Measurements from ENCODE around the gene SYNGR3.

SYNGR3 gene

DNA sequence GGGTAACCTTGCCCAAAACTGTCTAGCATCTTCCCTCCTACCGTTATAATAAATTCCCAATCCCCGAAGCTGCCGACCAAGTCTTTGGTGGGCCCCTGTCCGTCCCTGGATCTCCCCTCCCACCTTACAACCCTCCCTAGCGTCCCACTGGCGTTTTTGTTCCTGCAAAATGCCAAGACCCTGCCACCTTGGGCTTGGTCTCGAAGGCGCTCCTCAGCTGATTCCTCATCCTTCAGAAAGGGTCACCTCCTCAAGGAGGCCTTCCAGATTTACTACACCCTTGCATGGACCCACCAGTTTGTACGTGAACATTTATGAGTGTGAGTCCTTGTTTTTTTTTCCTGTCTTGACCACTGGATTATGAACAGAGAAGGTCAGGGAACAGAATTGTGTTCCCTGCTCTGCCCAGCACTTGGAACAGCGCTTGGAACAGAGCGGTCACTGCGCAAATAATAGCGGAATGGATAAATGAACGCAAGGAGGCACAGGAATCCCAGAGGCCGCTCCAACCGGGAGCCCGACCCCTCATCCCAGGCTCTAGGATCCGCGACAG lies 6.7 kb upstream of the SYNGR3 start:
- Histone ChIP-seq H3K79me2 (ENCODE audit: insufficient read depth, low read length) (no peaks in the 10 kb centered on the region), H3K4me1 (ENCODE audit: insufficient read depth, low read length, severe bottlenecking) (peaks cover 22% of the 10 kb centered on the region), H3K4me3 (ENCODE audit: low read depth, low read length, poor library complexity, severe bottlenecking) (peak overlapping the region; percentile 66), H3K27me3 (ENCODE audit: insufficient read depth, low read length) (no peaks in the 10 kb centered on the region; the same call in 1 of the 2 replicates), H3K9ac (ENCODE audit: low read length) (no peak overlapping the region), H4K20me1 (ENCODE audit: insufficient read depth, low read length) (no peaks in the 10 kb centered on the region), H3K27ac (ENCODE audit: low read depth, low read length, poor library complexity, severe bottlenecking) (no peak overlapping the region), H3F3A (ENCODE audit: insufficient read depth, low read length) (no peaks in the 10 kb centered on the region), H3K36me3 (ENCODE audit: insufficient read depth, low read length) (peaks cover 22% of the 10 kb centered on the region), H3K9me2 (ENCODE audit: low read depth, low read length) (no peaks in the 10 kb centered on the region), H3K4me2 (ENCODE audit: low read length) (peak overlapping the region; percentile 87), H2AFZ (ENCODE audit: low read length) (no peak overlapping the region), H3K9me3 (ENCODE audit: low read length) (no peaks in the 10 kb centered on the region)
- no peak for TF ChIP-seq EZH2 (IDR thresholded peaks at IDR 0.05; ENCODE audit: borderline replicate concordance, low read length)
- TF ChIP-seq, protein P1, sequence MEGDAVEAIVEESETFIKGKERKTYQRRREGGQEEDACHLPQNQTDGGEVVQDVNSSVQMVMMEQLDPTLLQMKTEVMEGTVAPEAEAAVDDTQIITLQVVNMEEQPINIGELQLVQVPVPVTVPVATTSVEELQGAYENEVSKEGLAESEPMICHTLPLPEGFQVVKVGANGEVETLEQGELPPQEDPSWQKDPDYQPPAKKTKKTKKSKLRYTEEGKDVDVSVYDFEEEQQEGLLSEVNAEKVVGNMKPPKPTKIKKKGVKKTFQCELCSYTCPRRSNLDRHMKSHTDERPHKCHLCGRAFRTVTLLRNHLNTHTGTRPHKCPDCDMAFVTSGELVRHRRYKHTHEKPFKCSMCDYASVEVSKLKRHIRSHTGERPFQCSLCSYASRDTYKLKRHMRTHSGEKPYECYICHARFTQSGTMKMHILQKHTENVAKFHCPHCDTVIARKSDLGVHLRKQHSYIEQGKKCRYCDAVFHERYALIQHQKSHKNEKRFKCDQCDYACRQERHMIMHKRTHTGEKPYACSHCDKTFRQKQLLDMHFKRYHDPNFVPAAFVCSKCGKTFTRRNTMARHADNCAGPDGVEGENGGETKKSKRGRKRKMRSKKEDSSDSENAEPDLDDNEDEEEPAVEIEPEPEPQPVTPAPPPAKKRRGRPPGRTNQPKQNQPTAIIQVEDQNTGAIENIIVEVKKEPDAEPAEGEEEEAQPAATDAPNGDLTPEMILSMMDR (IDR thresholded peaks at IDR 0.05; ENCODE audit: low read length), result no peak

DNA sequence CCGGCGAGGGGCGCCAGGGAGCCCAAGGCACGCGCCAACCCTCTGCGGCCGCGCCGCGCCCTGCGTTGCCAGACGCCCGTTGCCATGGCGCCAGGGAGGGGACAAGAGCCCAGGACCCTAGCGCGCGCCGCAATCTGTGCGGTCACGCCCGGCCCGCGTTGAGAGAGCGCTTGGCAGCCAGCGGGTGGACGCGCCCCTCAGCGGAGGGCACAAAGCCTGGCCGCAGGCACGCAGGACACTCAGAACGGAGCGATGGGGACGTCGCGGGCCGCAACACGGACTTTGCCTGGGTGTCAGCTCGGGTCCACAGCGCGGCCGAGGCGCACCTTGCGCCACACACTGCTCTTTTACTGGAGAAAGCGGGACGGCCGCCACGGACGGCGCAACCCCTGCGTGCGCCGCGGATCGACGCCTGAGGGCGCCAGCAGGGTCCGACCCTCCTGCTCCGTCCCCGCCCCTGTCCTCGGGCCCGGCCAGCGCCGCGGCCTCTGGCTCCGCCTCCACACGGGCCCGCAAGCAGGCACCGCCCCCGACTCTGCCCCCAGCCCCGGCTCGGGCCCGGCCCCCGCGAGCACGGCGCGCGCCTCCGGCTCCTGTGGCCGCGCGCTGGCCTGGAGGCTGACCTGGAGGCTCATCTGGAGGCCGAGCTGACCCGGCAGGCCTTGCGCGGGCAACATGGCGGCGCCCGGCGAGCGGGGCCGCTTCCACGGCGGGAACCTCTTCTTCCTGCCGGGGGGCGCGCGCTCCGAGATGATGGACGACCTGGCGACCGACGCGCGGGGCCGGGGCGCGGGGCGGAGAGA lies 6.0 kb upstream of the SYNGR3 start, which contains the start of gene GFER:
Gene GFER, plus strand, starts transcription at position 650 of the 803 bp plus-strand sequence. Its CDS starts 26 bp downstream, at position 676.
- no peaks in the 10 kb centered on the region for H3K9me3 ChIP-seq (ENCODE audit: low read length)
- no peaks in the 10 kb centered on the region; the same call in 1 of the 2 replicates for H3K27me3 ChIP-seq (ENCODE audit: insufficient read depth, low read length)
- H3K79me2 ChIP-seq (ENCODE audit: insufficient read depth, low read length), result no peaks in the 10 kb centered on the region
- peak within 1 kb of the TSS; percentile 66 for H3K4me3 ChIP-seq (ENCODE audit: low read depth, low read length, poor library complexity, severe bottlenecking)
- no peak within 1 kb of the TSS for H2AFZ ChIP-seq (ENCODE audit: low read length)
- peaks cover 22% of the 10 kb centered on the region for H3K4me1 ChIP-seq (ENCODE audit: insufficient read depth, low read length, severe bottlenecking)
- no peak within 1 kb of the TSS for H3K27ac ChIP-seq (ENCODE audit: low read depth, low read length, poor library complexity, severe bottlenecking)
- no peaks in the 10 kb centered on the region for H3F3A ChIP-seq (ENCODE audit: insufficient read depth, low read length)
- peak within 1 kb of the TSS; percentile 87 for H3K4me2 ChIP-seq (ENCODE audit: low read length)
- no peaks in the 10 kb centered on the region for H4K20me1 ChIP-seq (ENCODE audit: insufficient read depth, low read length)
- peaks cover 15% of the 10 kb centered on the region for H3K36me3 ChIP-seq (ENCODE audit: insufficient read depth, low read length)
- TF ChIP-seq EZH2 (IDR thresholded peaks at IDR 0.05; ENCODE audit: borderline replicate concordance, low read length), result no peak
- TF ChIP-seq, protein P1 (IDR thresholded peaks at IDR 0.05; ENCODE audit: low read length), result peak; percentile 33; the same call in 1 of the 2 replicates
- H3K9ac ChIP-seq (ENCODE audit: low read length), result peak within 1 kb of the TSS; percentile 66
- no peaks in the 10 kb centered on the region for H3K9me2 ChIP-seq (ENCODE audit: low read depth, low read length)

DNA sequence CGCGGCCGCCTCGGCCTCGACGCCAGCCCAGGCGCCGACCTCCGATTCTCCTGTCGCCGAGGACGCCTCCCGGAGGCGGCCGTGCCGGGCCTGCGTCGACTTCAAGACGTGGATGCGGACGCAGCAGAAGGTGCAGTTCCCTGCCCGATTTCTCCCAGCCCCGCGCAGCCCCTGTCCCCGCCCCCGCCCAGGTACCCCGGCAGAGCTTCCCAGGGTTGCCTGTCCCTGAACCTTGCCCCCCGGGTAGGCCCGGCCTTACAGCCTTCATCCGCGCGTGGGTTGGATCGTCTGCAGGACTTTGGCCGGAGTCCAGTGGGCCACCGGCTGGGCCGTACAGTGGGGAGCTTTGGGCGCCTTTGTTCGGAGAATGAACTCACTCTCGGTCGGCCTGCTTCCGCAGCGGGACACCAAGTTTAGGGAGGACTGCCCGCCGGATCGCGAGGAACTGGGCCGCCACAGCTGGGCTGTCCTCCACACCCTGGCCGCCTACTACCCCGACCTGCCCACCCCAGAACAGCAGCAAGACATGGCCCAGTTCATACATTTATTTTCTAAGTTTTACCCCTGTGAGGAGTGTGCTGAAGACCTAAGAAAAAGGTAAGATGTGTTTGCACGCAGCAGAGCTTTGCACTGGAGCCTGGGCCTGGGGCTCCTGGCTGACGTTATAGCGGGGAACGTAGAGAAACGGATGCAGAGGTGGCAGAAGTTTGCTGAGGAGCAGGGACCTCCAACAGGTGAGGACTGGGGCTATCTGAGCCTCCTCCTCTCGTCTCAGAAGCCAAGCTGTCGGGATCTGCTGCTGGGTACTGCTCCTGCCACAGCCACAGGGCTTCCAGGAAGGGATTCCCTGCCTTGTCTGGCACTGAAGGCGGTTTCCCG lies 5.2 kb upstream of the SYNGR3 start:
- no peaks in the 10 kb centered on the region; the same call in 1 of the 2 replicates for H3F3A ChIP-seq (ENCODE audit: insufficient read depth, low read length)
- H4K20me1 ChIP-seq (ENCODE audit: insufficient read depth, low read length), result no peaks in the 10 kb centered on the region

More for the DNA sequence above, 5.2 kb upstream of the SYNGR3 start:
- peaks cover 13% of the 10 kb centered on the region for H3K36me3 ChIP-seq (ENCODE audit: insufficient read depth, low read length)
- peak overlapping the region; percentile 66 for H3K9ac ChIP-seq (ENCODE audit: low read length)
- H3K4me1 ChIP-seq (ENCODE audit: insufficient read depth, low read length, severe bottlenecking), result peaks cover 18% of the 10 kb centered on the region
- TF ChIP-seq EZH2 (IDR thresholded peaks at IDR 0.05; ENCODE audit: borderline replicate concordance, low read length), result no peak
- TF ChIP-seq, protein P1 (IDR thresholded peaks at IDR 0.05; ENCODE audit: low read length), result no peak
- H3K4me2 ChIP-seq (ENCODE audit: low read length), result peak overlapping the region; percentile 87
- H3K9me3 ChIP-seq (ENCODE audit: low read length), result no peaks in the 10 kb centered on the region
- peaks cover 6% of the 10 kb centered on the region; the same call in 1 of the 2 replicates for H3K27me3 ChIP-seq (ENCODE audit: insufficient read depth, low read length)
- H3K27ac ChIP-seq (ENCODE audit: low read depth, low read length, poor library complexity, severe bottlenecking), result no peak overlapping the region
- no peaks in the 10 kb centered on the region for H3K9me2 ChIP-seq (ENCODE audit: low read depth, low read length)
- no peaks in the 10 kb centered on the region for H3K79me2 ChIP-seq (ENCODE audit: insufficient read depth, low read length)
- H3K4me3 ChIP-seq (ENCODE audit: low read depth, low read length, poor library complexity, severe bottlenecking), result peak overlapping the region; percentile 66
- no peak overlapping the region for H2AFZ ChIP-seq (ENCODE audit: low read length)

Measured in OCI-LY1 (cell line).